Measurements from ENCODE around the gene LRRC75B. TPM values are rescaled to one million over a fixed set of nuclear protein-coding genes. Genes with fewer than 3 reads are reported as not detected.

LRRC75B gene
- total RNA-seq, 1 experiment from 2014 or later, result 18.1 TPM

DNA sequence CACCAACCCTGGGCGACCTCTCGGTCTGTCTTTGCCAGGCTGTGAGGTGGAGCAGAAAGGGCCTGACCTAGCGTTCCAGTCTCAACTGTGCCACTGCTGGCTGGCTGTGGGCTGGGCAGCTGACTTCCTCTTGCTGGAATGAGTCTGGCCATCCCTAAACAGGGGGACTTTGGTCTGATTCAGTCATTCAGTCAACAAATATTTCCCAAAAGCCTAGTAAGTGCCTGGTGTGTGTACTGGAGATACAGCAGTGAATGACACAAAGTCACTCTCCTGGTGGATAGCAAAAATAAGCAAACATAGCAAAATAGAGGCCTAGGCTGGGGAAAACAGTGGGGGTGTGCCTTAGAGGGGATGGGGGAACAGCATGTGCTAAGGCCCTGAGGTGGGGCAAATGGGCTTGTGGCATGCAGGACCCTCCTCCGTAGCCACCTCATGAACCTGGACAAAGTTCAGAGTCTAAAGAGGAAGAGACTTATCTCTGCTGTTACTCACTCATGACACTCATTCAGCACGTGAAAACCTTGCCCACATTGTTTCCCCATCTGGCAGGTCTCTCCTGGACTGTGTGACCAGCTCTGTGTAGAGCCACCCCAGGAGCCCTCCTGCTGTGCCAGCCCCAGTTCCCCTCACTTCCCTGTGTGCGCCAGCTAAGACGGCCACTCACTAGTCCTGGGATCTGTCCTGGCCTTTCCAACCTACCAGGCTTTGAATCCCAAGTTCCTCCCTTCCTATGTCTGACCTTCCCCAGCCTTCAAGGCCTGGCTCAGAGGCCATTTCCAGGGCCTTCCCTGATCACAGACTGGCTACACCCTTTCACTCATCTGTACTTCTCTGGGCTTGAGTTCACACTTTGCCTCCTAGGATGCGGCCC is 42.6 kb downstream of the LRRC75B start:
- Histone ChIP-seq H2BK15ac (ENCODE audit: low read depth, low read length) (no peak overlapping the region), H4K8ac (replicated peaks; ENCODE audit: insufficient read length, low read depth, low read length) (no peak overlapping the region), H3K4me1 (ENCODE audit: insufficient read depth, low read length) (no peaks in the 10 kb centered on the region; the same call in 1 of the 2 replicates), H3K9ac (ENCODE audit: extremely low read depth, insufficient read length, low read length) (no peak overlapping the region), H4K20me1 (ENCODE audit: control insufficient read depth, insufficient read depth, insufficient read length) (no peaks in the 10 kb centered on the region), H3K18ac (ENCODE audit: insufficient read length, low read depth, low read length) (no peak overlapping the region), H3K9me3 (ENCODE audit: control insufficient read depth, low read depth, low read length) (no peaks in the 10 kb centered on the region), H3K79me2 (ENCODE audit: insufficient read depth, low read length) (peaks cover 12% of the 10 kb centered on the region; the same call in 1 of the 2 replicates), H4K91ac (ENCODE audit: insufficient read length, low read depth, low read length) (no peak overlapping the region), H2AFZ (ENCODE audit: low read length) (no peak overlapping the region), H3K4ac (ENCODE audit: low read depth, low read length) (no peak overlapping the region), H4K5ac (ENCODE audit: insufficient read length, low read depth, low read length) (no peak overlapping the region), H3K14ac (ENCODE audit: insufficient read depth, low read length) (no peak overlapping the region), H3K4me2 (ENCODE audit: insufficient read depth, insufficient read length, low read length) (no peak overlapping the region), H3K23me2 (ENCODE audit: insufficient read length, low read depth, low read length, poor library complexity, severe bottlenecking) (peaks cover 6% of the 10 kb centered on the region), H2AK5ac (ENCODE audit: insufficient read length, low read length) (no peak overlapping the region), H3T11ph (ENCODE audit: low read length) (no peak overlapping the region), H2BK20ac (ENCODE audit: low read depth, low read length, poor library complexity, severe bottlenecking) (no peak overlapping the region), H3K23ac (ENCODE audit: insufficient read length, low read depth, low read length) (no peak overlapping the region), H2BK120ac (ENCODE audit: low read depth, low read length, poor library complexity, severe bottlenecking) (no peak overlapping the region), H3K27me3 (ENCODE audit: insufficient read depth, low read length) (no peaks in the 10 kb centered on the region), H3K27ac (ENCODE audit: insufficient read length, low read depth, low read length) (no peak overlapping the region), H3K79me1 (ENCODE audit: insufficient read depth, low read depth, low read length, poor library complexity, severe bottlenecking) (peaks cover 7% of the 10 kb centered on the region), H3K56ac (ENCODE audit: insufficient read length, low read depth, low read length) (no peak overlapping the region), H2BK12ac (ENCODE audit: insufficient read length, low read depth, low read length) (no peak overlapping the region), H2BK5ac (ENCODE audit: insufficient read length, low read length) (no peak overlapping the region)
- WGBS (ENCODE audit: extremely low coverage, insufficient read length, low lambda C conversion rate), result no CpG with 5 or more reads among the region's 8 CpGs
- Mint-ChIP-seq H3K4me3 (no peak overlapping the region), H3K9me3 (no peaks in the 10 kb centered on the region; a peak in 1 of 5 replicates), H3K27ac (peak overlapping the region in 2 of 3 experiments; percentile 71 to 78; a peak in 3 of 7 replicates), H3K36me3 (ENCODE audit: insufficient read depth in 1 of 3, low read depth in 3 of 3) (peaks cover 8 to 39% (median 34%) of the 10 kb centered on the region in 3 experiments; a peak in 6 of 7 replicates), H3K27me3 (ENCODE audit: low read depth) (no peaks in the 10 kb centered on the region), H3K4me1 (peaks cover 20 to 21% of the 10 kb centered on the region in 2 experiments)
- TF ChIP-seq, protein P1, sequence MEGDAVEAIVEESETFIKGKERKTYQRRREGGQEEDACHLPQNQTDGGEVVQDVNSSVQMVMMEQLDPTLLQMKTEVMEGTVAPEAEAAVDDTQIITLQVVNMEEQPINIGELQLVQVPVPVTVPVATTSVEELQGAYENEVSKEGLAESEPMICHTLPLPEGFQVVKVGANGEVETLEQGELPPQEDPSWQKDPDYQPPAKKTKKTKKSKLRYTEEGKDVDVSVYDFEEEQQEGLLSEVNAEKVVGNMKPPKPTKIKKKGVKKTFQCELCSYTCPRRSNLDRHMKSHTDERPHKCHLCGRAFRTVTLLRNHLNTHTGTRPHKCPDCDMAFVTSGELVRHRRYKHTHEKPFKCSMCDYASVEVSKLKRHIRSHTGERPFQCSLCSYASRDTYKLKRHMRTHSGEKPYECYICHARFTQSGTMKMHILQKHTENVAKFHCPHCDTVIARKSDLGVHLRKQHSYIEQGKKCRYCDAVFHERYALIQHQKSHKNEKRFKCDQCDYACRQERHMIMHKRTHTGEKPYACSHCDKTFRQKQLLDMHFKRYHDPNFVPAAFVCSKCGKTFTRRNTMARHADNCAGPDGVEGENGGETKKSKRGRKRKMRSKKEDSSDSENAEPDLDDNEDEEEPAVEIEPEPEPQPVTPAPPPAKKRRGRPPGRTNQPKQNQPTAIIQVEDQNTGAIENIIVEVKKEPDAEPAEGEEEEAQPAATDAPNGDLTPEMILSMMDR (conservative IDR thresholded peaks at IDR 0.05), result no peak
- DNase-seq, result no peak

Measured in H9 (cell line).